Loucy (cell line): ENCODE measurements around the gene PKP2.

Experiments used
- H2AFZ ChIP-seq: fragments of 200-600 bp; sonication (generic); 2 replicates; pipeline ENCODE4 v1.6.0; 2016; ENCODE audit warnings: antibody characterized with exemption, mild to moderate bottlenecking, low read length, moderate library complexity
- H3F3A ChIP-seq: fragments of 200-600 bp; 2 replicates; pipeline ENCODE4 v1.6.0; 2016; ENCODE audit warnings: antibody characterized with exemption, low read depth, mild to moderate bottlenecking
- H3K27me3 ChIP-seq: fragments of 200-600 bp; sonication (generic); 2 replicates; pipeline ENCODE4 v1.6.1; 2014; ENCODE audit warnings: low read length, mild to moderate bottlenecking; ENCODE audit not compliant: insufficient read depth, poor library complexity, severe bottlenecking
- H3K36me3 ChIP-seq: fragments of 200-600 bp; sonication (generic); 2 replicates; pipeline ENCODE4 v1.6.1; 2016; ENCODE audit warnings: low read length; ENCODE audit not compliant: insufficient read depth
- H3K4me1 ChIP-seq: fragments of 200-600 bp; sonication (generic); 2 replicates; pipeline ENCODE4 v1.5.1; 2014; ENCODE audit warnings: low read length, mild to moderate bottlenecking; ENCODE audit not compliant: insufficient read depth, poor library complexity, severe bottlenecking
- H3K4me2 ChIP-seq: fragments of 200-600 bp; sonication (generic); 2 replicates; pipeline ENCODE4 v1.6.0; 2014; ENCODE audit warnings: antibody characterized with exemption, low read length, low read depth, mild to moderate bottlenecking; ENCODE audit not compliant: poor library complexity, severe bottlenecking
- H3K4me3 ChIP-seq: fragments of 200-600 bp; sonication (generic); 2 replicates; pipeline ENCODE4 v1.5.1; 2014; ENCODE audit warnings: low read length, mild to moderate bottlenecking, mixed read lengths; ENCODE audit not compliant: poor library complexity, severe bottlenecking
- H3K79me2 ChIP-seq: fragments of 200-600 bp; sonication (generic); 2 replicates; pipeline ENCODE4 v1.6.1; 2014; ENCODE audit warnings: low read length; ENCODE audit not compliant: insufficient read depth
- H3K9ac ChIP-seq: fragments of 200-600 bp; sonication (generic); 2 replicates; pipeline ENCODE4 v1.6.0; 2014; ENCODE audit warnings: mild to moderate bottlenecking, low read depth, low read length, moderate library complexity; ENCODE audit not compliant: poor library complexity, severe bottlenecking
- H3K9me2 ChIP-seq: fragments of 200-600 bp; sonication (generic); replicated peaks from 2 replicates; pipeline ENCODE4 v1.6.1; 2016; ENCODE audit warnings: low read depth, low read length, mixed read lengths
- H3K9me3 ChIP-seq: fragments of 200-600 bp; sonication (generic); 2 replicates; pipeline ENCODE4 v1.6.1; 2014; ENCODE audit warnings: mild to moderate bottlenecking, antibody characterized with exemption, low read length, low read depth; ENCODE audit not compliant: insufficient read depth
- H4K20me1 ChIP-seq: fragments of 200-600 bp; sonication (generic); 2 replicates; pipeline ENCODE4 v1.6.0; 2014; ENCODE audit warnings: antibody characterized with exemption, low read length, mild to moderate bottlenecking; ENCODE audit not compliant: insufficient read depth, poor library complexity, severe bottlenecking
- EZH2phosphoT487 ChIP-seq: fragments of 200-600 bp; IDR thresholded peaks from 2 replicates; pipeline ENCODE4 v1.6.1; 2018; ENCODE audit warnings: antibody characterized with exemption, mild to moderate bottlenecking, moderate library complexity, borderline replicate concordance
- TF ChIP-seq, protein P1 (sequence below): fragments of 200-600 bp; sonication (generic); conservative IDR thresholded peaks from 2 replicates; pipeline ENCODE4 v1.5.1; 2014; ENCODE audit warnings: mild to moderate bottlenecking, antibody characterized with exemption, low read length

PKP2 gene

DNA sequence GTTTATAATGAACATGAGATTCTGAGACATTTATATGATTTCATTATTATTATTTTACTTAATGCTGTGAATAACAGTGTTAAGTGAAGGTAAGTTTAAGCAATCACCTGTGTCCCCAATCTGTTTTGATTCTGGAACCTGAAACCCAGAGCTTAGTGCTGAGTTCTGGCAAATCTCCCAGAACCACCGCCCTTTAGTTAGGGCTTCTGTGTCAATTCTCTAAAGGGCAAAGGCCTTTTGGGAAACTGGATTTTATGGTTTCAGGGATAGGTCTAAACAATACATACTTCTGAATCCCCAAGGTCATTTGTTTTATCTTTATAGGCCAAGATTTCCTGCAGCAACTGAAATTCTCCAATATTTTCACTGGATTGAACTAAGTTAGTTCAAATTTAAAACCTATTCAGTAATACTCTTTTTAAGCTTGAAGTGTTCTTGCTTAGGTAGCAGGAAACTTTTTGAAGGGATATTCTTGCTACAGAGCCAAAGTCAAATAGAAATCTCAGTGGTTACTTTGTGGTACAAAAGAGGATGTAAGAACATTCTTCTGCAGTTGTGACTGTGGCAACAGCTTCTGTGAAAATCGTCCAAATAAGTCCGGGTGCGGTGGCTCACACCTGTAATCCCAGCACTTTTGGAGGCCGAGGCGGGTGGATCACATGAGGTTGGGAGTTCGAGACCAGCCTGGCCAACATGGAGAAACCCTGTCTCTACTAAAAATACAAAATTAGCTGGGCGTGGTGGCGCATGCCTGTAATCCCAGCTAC, 10.0 kb upstream of the PKP2 start:
- H3K9ac ChIP-seq, result no peak overlapping the region
- H3K4me2 ChIP-seq, result no peak overlapping the region
- H3K9me3 ChIP-seq, result no peaks in the 10 kb centered on the region
- H3K27me3 ChIP-seq, result no peaks in the 10 kb centered on the region
- no peaks in the 10 kb centered on the region for H3K79me2 ChIP-seq
- no peaks in the 10 kb centered on the region for H3F3A ChIP-seq
- no peak overlapping the region for H3K4me3 ChIP-seq
- no peaks in the 10 kb centered on the region for H3K9me2 ChIP-seq
- H3K4me1 ChIP-seq, result no peaks in the 10 kb centered on the region
- no peaks in the 10 kb centered on the region for H4K20me1 ChIP-seq
- no peaks in the 10 kb centered on the region for H3K36me3 ChIP-seq
- TF ChIP-seq EZH2phosphoT487, result no peak
- TF ChIP-seq, protein P1, sequence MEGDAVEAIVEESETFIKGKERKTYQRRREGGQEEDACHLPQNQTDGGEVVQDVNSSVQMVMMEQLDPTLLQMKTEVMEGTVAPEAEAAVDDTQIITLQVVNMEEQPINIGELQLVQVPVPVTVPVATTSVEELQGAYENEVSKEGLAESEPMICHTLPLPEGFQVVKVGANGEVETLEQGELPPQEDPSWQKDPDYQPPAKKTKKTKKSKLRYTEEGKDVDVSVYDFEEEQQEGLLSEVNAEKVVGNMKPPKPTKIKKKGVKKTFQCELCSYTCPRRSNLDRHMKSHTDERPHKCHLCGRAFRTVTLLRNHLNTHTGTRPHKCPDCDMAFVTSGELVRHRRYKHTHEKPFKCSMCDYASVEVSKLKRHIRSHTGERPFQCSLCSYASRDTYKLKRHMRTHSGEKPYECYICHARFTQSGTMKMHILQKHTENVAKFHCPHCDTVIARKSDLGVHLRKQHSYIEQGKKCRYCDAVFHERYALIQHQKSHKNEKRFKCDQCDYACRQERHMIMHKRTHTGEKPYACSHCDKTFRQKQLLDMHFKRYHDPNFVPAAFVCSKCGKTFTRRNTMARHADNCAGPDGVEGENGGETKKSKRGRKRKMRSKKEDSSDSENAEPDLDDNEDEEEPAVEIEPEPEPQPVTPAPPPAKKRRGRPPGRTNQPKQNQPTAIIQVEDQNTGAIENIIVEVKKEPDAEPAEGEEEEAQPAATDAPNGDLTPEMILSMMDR, result no peak
- no peak overlapping the region for H2AFZ ChIP-seq

- Histone ChIP-seq H3K4me1 (no peaks in the 10 kb centered on the region), H3K9ac (no peak overlapping the region), H3K36me3 (no peaks in the 10 kb centered on the region), H4K20me1 (no peaks in the 10 kb centered on the region), H3K27me3 (no peaks in the 10 kb centered on the region), H3F3A (no peaks in the 10 kb centered on the region), H3K79me2 (no peaks in the 10 kb centered on the region), H2AFZ (no peak overlapping the region), H3K9me2 (no peaks in the 10 kb centered on the region), H3K4me3 (no peak overlapping the region), H3K9me3 (no peaks in the 10 kb centered on the region), H3K4me2 (no peak overlapping the region)
- TF ChIP-seq EZH2phosphoT487, result no peak
- TF ChIP-seq, protein P1, result no peak
These were observed 7.2 kb upstream of the PKP2 start for GRCh38 chr12:32903763-32904162.

DNA sequence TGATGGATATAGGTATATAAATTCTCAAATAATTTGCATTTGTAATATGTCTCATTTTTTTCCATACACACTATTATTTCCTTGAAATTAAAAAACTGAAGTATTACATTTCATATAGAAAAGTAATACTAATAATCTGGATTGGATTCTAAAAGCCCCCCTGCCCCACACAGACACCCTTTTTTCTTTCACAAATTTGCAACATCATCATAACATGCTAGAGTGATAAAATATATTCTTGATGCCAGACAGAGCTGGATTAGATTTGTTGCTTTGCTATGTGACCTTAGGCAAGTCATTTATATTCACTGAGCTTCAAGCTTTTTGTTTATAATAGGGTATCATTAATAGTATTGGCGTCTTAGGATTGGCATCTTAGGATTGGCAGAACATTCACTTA, 6.7 kb upstream of the PKP2 start:
- Histone ChIP-seq H3K4me1 (no peaks in the 10 kb centered on the region), H3K27me3 (no peaks in the 10 kb centered on the region), H3K9me3 (no peaks in the 10 kb centered on the region), H4K20me1 (no peaks in the 10 kb centered on the region), H3K4me2 (no peak overlapping the region), H3K4me3 (no peak overlapping the region), H3K9me2 (no peaks in the 10 kb centered on the region), H2AFZ (no peak overlapping the region), H3K9ac (no peak overlapping the region), H3F3A (no peaks in the 10 kb centered on the region), H3K36me3 (no peaks in the 10 kb centered on the region), H3K79me2 (no peaks in the 10 kb centered on the region)
- TF ChIP-seq, protein P1, result no peak
- no peak for TF ChIP-seq EZH2phosphoT487
